Neutrophil (primary cell): ENCODE data around the gene BRS3.

Experiments
- H3K27ac ChIP-seq: fragments of 200-600 bp; sonication (generic); 2 replicates; pipeline ENCODE4 v1.5.1; 2016; ENCODE audit warnings: mild to moderate bottlenecking, moderate library complexity
- H3K27me3 ChIP-seq: fragments of 200-600 bp; sonication (generic); 2 replicates; pipeline ENCODE4 v1.6.0; 2016; ENCODE audit warnings: mild to moderate bottlenecking
- H3K36me3 ChIP-seq: fragments of 200-600 bp; sonication (generic); 2 replicates; pipeline ENCODE4 v1.5.1; 2017
- H3K4me1 ChIP-seq, 2 experiments: fragments of 200-600 bp in 1 of 2; sonication (generic) in 1 of 2; 1 replicate in 1 of 2; 2 replicates in 1 of 2; pipeline versions ENCODE4 v1.5.1 to v1.6.1; 2013 to 2016; ENCODE audit warnings: low read depth in 1 of 2, low read length in 1 of 2, mild to moderate bottlenecking in 1 of 2, moderate library complexity in 1 of 2; ENCODE audit not compliant: control insufficient read depth in 1 of 2, insufficient read depth in 1 of 2
- H3K4me3 ChIP-seq, 2 experiments: fragments of 200-600 bp in 1 of 2; sonication (generic) in 1 of 2; 1 replicate in 1 of 2; 2 replicates in 1 of 2; pipeline ENCODE4 v1.5.1; 2013 to 2016; ENCODE audit warnings: low read depth in 1 of 2, low read length in 1 of 2, mild to moderate bottlenecking in 1 of 2, moderate library complexity in 1 of 2
- H3K9me3 ChIP-seq: fragments of 200-600 bp; sonication (generic); 2 replicates; pipeline ENCODE4 v1.5.1; 2016
- CTCF ChIP-seq: fragments of 200-600 bp; sonication (generic); IDR thresholded peaks from 2 replicates; pipeline ENCODE4 v1.5.1; 2016; ENCODE audit warnings: antibody characterized with exemption

Gene BRS3

GRCh38 chrX:136531951-136532350 lies 44.2 kb downstream of the BRS3 start, which contains the start of gene VGLL1:
VGLL1 (plus strand) TSS chrX:136532215; CDS start chrX:136536021, 3,806 bp downstream.
- H3K27me3 ChIP-seq: no peaks in the 10 kb centered on the region
- H3K36me3 ChIP-seq: no peaks in the 10 kb centered on the region
- TF ChIP-seq CTCF: no peak
- H3K27ac ChIP-seq: no peak within 1 kb of the TSS
- H3K9me3 ChIP-seq: no peaks in the 10 kb centered on the region
- no peaks in the 10 kb centered on the region for H3K4me1 ChIP-seq
- H3K4me3 ChIP-seq: no peak within 1 kb of the TSS

DNA sequence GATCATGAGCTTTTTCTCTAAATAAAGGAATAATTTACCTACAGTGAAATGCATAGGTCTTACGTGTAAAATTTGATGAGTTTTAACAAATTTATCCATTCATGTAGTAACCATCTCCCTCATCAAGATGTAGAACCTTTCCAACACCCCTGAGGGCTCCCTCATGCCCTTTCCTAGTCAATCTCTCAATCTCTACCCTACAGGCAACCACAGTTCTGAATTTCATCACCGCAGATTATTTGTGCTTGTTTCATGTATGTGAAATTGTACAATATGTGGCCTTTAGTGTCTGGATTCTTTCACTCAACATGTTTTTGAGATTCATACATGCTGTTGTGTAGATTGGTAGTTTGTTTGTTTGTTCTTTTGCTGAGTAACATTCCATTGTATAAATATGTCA lies 46.4 kb downstream of the BRS3 start:
- no peak for TF ChIP-seq CTCF
- Histone ChIP-seq H3K27ac (no peak overlapping the region), H3K36me3 (no peaks in the 10 kb centered on the region), H3K4me3 (no peak overlapping the region), H3K9me3 (no peaks in the 10 kb centered on the region), H3K27me3 (no peaks in the 10 kb centered on the region), H3K4me1 (no peaks in the 10 kb centered on the region)

- no peaks in the 10 kb centered on the region for H3K36me3 ChIP-seq
- no peaks in the 10 kb centered on the region for H3K27me3 ChIP-seq
- H3K4me1 ChIP-seq: no peaks in the 10 kb centered on the region
- H3K9me3 ChIP-seq: no peaks in the 10 kb centered on the region
- H3K4me3 ChIP-seq: no peak overlapping the region
- no peak overlapping the region for H3K27ac ChIP-seq
- TF ChIP-seq CTCF: no peak
Observed at GRCh38 chrX:136538811-136539210, 51.1 kb downstream of the BRS3 start.

- Histone ChIP-seq H3K27ac (no peak overlapping the region), H3K4me3 (no peak overlapping the region), H3K27me3 (no peaks in the 10 kb centered on the region), H3K36me3 (no peaks in the 10 kb centered on the region), H3K9me3 (no peaks in the 10 kb centered on the region), H3K4me1 (no peaks in the 10 kb centered on the region)
- no peak for TF ChIP-seq CTCF
Observed at GRCh38 chrX:136540226-136540625, 52.5 kb downstream of the BRS3 start.

- Histone ChIP-seq H3K9me3 (no peaks in the 10 kb centered on the region), H3K27ac (no peak overlapping the region), H3K27me3 (no peaks in the 10 kb centered on the region), H3K36me3 (no peaks in the 10 kb centered on the region), H3K4me1 (no peaks in the 10 kb centered on the region), H3K4me3 (no peak overlapping the region)
- no peak for TF ChIP-seq CTCF
Observed at GRCh38 chrX:136541294-136541693, 53.5 kb downstream of the BRS3 start.

- Histone ChIP-seq H3K9me3 (no peaks in the 10 kb centered on the region), H3K4me3 (no peak overlapping the region), H3K36me3 (no peaks in the 10 kb centered on the region), H3K4me1 (no peaks in the 10 kb centered on the region), H3K27me3 (no peaks in the 10 kb centered on the region), H3K27ac (no peak overlapping the region)
- no peak for TF ChIP-seq CTCF
Observed at GRCh38 chrX:136542281-136542680, 54.5 kb downstream of the BRS3 start.
